NCI-H2029 (cell line): Measurements from ENCODE around the gene LAD1.

ENCODE experiments used
- DNase-seq: peaks from one replicate; lab custom pipeline; 2025; lab: John Stamatoyannopoulos, UW

LAD1 gene

DNA sequence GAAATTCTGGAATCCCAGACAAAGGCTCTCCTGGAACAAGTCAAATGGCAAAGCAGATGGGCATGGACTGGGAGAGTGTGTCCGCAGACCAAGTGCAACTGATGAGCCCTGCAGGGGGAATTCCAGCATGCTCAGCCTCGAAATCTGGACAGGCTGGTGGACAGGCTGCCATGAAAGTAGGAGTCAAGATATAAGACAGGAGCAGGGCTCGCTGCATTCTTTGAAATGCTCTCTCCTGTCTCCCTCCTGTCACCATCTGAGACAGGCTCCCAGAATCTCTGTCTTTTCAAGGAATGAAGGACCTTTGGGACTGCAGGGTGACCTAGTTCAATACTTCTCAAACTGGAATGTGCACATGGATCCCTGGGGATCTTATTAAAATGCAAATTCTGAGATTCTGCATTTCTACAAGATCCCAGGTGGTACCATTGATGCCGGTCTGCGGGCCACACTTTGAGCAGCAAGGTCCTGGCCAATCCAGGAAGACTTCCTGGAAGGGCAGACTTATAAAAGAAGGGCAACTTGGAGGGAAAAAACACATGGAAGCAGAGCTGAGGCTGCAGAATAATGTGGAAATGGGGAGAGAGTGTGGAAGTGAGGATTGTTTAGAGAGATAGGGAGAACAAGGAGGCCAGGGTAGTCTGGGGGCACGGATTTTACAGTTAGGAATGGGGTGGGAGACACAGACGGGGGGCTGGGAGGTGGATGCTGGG lies 51.5 kb downstream of the LAD1 start:
- DNase-seq: no peak

DNA sequence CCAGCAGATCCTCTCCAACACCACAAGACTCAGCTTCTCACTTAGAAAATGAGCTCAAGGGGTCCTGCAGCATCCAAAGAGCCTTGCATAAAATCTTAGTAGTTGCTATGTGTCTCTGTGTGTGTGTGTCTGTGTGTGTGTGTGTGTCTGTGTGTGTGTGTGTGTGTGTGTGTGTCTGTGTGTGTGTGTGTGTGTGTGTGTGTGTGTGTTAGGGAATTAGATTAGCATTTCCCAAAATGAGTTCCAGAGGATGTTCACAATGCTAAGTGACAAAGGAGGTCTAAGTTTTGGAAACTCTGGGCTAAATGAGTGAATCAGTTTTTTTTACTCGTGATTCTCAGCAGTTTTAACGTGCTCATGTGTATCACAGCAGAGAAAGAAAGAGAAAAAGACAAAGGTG lies 52.1 kb downstream of the LAD1 start:
- DNase-seq: no peak

DNA sequence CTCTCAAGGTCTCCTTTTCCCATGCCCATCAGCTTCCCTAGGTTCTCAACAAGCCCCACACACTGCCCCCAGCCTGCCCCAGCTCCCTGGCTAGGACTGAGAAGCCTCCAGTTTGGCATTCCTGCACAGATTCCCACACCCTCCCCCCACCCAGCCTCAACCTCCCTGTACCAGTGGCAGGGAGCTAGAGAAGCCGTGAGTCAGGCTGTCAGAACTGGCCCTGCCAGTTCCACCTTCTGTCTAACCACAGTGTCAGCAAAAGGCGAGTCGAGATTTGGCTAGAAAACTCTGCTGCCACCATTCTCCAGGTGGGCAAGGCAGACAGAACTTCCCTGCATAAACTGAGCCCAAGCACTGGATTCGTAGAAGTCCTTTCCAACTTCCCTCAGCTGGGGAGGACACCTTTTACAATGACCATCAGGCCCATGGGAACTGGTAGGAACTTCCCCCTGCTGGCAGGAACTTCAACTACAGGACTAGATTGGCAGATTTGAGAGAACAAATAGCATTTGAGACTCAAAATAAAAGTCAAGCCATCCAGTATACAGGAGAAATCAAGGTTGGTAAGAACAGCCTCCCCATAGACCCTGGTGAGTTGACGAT lies 52.7 kb downstream of the LAD1 start:
- no peak for DNase-seq

DNA sequence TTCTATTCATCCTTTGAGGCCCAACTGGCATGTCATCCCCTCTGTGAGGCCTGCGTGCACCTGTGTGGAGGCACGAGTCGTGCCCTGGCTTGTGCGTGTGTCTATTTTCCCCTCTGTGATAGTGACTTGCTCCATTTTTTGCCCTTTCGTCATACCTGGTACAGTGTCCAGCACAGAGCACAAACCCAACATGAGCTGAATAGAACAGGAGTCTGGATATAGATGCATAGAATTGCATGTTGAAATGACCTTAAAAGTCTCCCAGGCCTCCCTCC lies 54.1 kb downstream of the LAD1 start:
- DNase-seq: no peak

DNA sequence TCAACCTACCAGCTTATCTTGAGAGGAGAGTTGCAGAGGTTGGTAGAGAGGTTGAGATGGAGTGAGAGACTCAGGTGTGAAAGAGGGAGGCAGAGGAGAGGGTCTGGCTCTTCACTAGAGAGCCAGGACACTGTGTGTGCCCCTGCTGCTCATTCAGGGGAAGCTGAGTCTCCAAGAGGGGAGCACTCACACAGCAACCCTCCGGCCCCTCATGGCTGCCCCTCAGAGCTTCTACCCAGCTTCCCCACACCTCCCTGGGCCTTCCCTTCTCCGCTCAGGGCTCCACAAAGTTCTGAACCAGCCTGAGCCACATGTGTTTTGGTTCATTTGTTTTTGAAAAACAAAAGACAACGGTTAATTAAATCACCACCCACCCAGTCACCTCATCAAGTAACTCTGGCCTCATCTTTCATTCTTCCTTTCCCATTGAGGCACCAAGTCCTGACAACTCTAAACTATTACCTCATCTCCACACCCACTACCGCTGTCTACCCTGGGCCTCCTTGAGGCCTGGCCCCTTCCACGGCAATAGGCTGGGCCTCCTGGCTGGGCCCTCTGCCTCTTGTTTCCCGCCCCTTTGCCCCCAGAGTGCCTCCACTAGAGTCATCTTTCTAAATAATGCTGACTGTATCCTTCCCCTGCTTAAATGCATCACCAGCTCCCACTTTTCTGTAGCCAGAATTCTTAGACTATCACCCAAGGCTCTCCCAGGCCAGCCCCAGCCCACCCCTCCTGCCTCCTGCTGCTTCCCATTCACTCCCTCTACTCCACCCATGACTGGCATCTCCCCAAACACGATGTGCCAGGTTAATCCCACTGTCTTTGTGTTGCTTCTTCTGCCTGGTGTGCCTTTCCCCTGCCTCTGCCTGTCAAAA lies 54.7 kb downstream of the LAD1 start:
- no peak for DNase-seq

DNA sequence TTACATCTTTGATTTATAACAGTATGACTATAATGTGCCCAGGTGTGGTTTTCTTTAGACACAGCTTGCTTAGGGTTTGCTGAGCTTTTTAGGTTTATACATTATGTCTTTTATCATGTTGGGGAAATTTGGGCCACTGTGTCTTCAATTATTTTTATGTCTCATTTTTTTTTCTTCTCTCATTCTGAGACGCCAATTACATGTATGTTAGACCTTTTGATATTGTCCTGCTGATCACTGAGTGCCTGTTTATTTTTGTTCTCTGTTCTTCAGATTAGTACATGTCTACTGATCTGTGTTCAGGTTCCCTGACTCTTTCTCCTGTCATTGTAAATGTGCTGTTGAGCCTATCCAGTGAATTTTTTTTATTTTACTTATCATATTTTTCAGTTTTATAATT lies 57.7 kb downstream of the LAD1 start:
- DNase-seq: no peak

DNA sequence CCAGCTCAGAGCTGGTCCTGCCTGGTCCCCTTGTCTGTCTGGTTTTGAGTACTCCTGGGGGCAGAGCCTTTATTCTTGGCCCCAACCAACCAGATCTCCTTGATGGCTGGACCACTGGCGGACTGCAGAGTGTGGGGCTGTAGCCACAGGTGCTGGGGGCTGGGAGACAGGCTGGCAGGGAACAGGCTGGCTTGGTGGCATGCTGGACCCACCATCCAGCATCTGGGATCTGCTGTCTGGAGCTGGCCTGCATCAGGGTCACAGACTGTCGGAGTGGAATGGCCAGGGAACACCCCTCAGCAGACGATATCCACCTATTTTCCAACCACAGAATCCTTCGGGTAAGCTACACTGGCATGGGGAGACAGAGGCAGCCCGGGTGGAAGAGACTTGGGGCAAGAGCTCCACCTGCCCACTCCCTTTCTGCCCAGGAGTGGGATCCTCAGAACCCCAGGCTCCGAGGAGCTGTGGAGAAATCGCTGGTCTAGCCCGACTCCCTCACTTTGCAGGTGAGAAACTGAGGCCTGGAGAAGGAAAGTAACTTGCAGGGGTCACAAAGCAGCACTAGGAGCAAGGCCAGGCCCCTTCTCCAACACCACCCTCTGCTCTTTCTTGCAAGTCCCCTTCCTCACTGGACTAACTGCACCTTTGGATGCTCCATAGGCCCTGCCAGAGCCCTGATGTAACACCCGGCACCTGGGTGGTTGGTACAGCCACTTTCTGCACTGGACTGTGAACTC lies 62.2 kb downstream of the LAD1 start:
- DNase-seq: no peak

DNA sequence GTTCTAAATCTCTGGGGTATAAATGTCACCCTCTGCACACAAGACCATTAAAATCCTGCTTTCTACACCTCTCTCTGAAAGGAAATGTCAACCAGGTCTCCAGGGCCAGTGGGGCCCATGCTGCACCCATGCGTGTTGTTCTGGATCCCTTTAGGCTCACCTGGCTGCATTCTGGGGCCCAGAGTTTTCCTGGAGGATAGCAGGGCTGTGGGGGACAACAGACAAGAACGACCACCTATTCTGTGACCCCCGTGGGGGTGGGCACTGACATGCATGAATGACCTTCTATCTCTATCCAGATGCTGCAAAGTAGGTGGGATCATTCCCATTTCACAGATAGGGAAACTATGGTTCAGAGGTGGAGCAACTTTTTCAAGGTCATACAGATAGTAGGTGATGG lies 63.2 kb downstream of the LAD1 start:
- DNase-seq: no peak

DNA sequence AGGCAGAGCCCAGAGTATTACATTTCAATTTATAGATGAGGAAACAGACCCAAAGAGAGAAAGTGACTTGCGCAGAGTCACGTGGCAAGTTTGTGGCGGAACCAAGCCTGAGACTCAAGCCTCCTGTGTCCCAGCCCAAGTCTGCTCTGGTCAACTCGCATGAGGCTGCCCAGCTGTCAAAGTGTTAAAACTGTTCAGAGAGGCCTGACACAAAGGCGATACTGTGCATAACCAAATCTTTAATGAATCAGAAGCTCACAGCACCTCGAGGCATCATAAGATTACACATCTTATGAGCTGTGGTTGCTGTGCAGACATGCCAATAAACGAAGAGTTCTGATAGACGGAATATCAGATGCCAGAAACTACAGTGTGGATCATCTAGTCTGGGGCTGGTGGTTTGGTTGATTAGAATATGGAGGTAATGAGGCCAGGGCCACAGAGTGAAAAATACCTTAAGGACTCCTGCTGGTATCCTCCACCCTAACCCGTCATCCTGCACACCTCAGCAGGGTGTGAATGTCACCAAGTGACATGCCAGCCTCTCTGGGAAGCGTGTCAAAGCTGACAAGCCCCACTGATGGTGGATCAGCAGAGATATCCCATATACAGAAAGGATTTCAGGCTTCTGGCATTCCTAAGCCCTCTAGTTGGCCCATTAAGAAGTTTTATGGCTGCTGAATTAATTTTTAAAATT lies 63.8 kb downstream of the LAD1 start:
- no peak for DNase-seq

DNA sequence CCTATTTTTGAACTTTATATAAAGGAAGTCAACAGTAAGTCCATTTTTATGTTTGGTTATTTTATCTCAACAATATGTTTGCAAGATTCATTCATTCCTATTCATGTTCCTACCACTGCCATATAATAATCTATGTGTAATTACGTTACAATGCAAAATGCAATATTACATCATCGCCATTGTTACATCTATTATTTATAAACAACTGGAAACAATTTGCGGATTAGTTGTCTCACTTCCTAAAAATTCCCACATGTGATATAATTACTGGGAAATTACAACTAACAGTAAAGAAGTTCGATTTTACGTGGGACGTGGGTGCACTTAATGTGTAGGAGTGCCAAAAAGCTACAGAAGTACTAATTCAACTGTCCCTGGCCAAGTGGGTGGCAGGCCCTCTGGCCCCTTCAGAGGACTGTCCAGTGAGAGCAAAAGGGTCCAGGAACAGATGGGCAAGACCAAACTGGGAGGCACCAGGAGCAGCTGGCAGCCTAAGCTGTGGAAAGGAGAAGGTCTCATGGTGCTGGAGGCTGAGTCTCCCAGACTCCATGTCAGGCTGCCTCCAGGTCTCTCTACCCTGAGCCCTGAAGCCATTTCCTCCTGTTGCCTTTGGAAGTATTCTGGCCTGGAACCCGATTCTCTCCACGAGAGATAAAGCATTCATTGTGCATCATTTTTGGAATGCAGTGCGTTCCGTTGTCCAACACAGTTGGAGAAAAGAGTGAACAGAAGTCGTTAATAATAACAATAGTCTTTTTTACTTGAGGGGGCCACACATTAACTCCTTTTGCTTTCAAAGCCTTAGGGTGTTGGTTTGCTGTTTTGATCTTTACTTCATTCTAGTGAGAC lies 64.6 kb downstream of the LAD1 start:
- no peak for DNase-seq

DNA sequence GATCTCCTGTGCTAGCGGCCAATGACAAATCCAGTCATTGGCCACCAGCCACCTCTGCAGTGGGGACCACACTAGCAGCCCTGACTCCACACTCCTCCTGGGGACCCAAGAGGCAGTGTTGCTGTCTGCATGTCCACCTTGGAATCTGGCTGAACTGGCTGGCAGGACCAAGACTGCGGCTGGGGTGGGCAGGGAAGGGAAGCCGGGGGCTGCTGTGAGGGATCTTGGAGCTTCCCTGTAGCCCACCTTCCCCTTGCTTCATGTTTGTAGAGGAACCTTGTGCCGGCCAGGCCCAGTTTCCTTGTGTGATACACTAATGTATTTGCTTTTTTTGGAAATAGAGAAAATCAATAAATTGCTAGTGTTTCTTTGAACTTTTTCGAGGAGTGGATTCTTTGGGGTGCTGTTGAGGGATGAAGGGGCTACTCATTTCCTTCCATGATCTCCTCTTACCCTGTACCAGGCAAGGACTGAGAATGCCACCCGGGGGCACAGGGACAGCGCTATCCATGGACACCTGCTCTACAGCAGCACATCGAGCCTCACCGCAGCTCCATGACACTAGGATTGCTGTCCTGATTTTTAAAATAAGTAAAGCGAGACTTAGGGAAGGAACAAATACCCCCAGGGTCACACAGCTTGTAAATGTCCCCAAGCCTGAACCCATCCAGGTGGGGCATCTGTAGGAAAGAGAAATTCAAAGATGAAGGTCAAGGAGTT lies 66.3 kb downstream of the LAD1 start:
- DNase-seq: no peak

DNA sequence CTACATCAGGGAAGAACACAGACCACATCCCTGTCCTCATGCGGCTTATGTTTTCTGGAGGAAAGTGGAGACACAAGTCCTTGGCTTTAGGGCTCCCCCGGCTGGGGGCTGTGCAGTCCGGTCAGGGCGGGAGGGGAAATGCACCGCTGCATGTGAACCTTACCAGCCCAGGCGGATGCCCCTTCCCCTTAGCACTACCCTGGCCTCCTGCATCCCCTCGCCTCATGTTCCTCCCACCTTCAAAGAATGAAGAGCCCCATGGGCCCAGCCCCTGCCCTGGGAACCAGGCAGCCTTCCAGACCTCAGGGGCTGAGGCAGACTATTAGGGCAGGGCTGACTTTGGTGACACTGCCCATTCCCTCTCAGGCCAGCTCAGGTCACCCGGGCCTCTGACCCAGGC lies 67.1 kb downstream of the LAD1 start:
- no peak for DNase-seq

DNA sequence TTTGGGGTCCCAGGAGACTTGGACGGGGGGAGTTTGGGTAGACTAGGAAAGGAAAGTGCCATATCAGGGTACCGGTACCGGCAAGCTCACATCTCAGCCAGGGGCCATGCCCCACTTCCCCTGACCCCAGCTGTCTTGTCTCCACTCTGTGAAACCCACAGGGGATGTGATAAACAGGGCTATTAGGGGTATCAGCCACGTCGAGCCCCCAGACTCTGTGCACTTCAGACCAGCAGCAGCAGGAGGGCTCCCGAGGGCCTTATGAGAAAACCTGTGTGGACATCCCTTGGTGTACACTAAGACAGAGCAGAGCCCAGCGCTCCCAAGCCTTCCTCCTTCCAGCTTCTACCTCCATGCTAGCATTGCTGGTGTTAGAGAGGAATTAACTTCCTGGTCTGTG lies 68.0 kb downstream of the LAD1 start:
- no peak for DNase-seq
